G401 (cell line): ENCODE data around the gene SIL1. TPM values are rescaled to one million over a fixed set of nuclear protein-coding genes. Genes with fewer than 3 reads are reported as not detected.
A peak's percentile ranks its signal among the peaks of the same experiment; 100 is the strongest.

Experiments used
- DNase-seq: peaks from one replicate; pipeline ENCODE4 v3.0.0-alpha.2; 2015; ENCODE audit warnings: low spot score
- in situ Hi-C: cut with HindIII; loops from 2 replicates; pipeline ENCODE4 v1.10.0; 2016; ENCODE audit warnings: low sequenced_read_pairs, mixed read lengths
- total RNA-seq: library from RNA; depleted of rRNA; stranded (reverse); fragments of >200 nt; shearing (Covaris generic); gene quantifications from 2 replicates; pipeline ENCODE4 v1.2.3, GENCODE V29; 2014

The SIL1 gene
- total RNA-seq, 1 experiment from 2014 or later = 66.4 TPM

GRCh38 chr5:139149477-139150199, 48.5 kb downstream of the SIL1 start:
- no peak for DNase-seq
- in situ Hi-C loops = no loop called here

- DNase-seq = no peak
- in situ Hi-C loops = no loop called here
Measured at GRCh38 chr5:139148986-139149385, 49.2 kb downstream of the SIL1 start.

DNA sequence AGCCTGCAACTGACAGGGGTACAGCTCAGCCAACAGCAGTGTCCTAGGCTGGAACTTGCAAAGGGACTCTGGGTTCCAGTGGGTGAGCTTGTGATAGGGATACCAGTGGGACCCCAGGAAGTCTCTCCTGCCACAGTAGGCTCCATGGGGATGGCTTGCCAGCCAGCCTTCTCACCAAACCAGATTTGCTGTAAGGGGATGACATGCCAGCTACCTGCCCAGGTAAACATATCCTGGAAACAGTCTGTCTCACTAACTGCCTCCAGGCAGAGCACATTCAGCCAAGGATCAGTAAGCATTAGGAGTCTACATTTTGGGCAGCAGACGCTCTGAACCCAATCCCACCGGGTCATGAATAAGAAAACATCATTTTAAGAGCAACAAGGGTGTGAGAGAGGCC, 49.9 kb downstream of the SIL1 start:
- in situ Hi-C loops = no loop called here
- DNase-seq = no peak

- DNase-seq = peak; percentile 66
- in situ Hi-C loops = no loop called here
Measured at GRCh38 chr5:139147483-139148087, 50.6 kb downstream of the SIL1 start.

- no peak for DNase-seq
- in situ Hi-C loops = no loop called here
Measured at GRCh38 chr5:139146809-139147482, 51.2 kb downstream of the SIL1 start.

DNA sequence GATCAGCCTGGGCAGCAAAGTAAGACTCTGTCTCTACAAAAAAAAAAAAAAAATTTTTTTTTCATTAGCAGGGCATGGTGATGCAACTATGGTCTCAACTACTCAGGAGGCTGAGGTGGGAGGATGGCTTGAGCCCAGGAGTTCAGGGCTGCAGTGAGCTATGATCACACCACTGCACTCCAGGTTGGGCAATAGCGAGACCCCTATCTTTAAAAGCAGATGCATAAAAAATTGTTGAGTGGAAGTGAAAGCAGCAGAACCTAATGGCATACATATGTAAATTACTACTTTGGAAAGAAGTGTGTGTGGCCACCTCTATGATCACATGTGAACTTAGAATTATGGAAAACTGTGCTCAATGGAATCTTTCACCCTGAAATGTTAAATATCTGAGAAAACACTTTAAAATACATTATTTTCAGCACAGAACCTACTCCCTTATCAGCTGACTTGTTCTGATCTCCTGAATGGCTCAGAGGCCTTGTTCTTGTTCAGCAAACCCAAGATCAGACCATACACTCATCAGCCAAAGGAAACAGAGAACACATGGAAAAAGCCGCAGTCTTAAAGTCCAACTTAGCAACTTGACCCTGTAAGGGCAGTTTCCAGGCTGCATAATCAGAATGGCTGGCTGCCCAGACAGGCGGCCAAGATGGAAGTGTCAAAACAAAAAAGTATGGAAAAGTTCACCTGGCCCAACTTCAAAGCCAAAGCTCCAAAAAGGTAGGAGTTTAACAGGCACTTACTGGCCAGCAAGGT, 56.5 kb downstream of the SIL1 start:
- no peak for DNase-seq
- in situ Hi-C loops = no loop called here

- in situ Hi-C loops = no loop called here
- peak; percentile 70 for DNase-seq
Measured at GRCh38 chr5:139140591-139141071, 57.5 kb downstream of the SIL1 start.

GRCh38 chr5:139138809-139139208, 59.4 kb downstream of the SIL1 start:
- in situ Hi-C loops = no loop called here
- DNase-seq = no peak

GRCh38 chr5:139138109-139138508, 60.1 kb downstream of the SIL1 start:
- in situ Hi-C loops = no loop called here
- DNase-seq = no peak

DNA sequence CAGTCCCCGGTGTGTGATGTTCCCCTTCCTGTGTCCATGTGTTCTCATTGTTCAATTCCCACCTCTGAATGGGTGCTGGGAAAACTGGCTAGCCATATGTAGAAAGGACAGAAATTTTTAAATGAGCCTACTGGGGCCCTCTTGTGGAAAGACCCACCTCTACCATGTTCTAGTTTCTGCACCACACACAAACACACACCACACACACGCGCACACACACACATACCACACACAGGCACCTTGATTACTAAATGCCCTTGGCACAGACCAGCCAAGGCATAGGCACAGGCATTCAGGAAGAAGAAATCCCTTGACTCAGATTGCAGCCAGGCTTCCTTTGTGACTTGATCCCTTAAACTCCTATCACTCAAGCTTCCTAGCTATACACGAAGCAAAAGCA, 60.5 kb downstream of the SIL1 start:
- in situ Hi-C loops = no loop called here
- peak; percentile 57 for DNase-seq

DNA sequence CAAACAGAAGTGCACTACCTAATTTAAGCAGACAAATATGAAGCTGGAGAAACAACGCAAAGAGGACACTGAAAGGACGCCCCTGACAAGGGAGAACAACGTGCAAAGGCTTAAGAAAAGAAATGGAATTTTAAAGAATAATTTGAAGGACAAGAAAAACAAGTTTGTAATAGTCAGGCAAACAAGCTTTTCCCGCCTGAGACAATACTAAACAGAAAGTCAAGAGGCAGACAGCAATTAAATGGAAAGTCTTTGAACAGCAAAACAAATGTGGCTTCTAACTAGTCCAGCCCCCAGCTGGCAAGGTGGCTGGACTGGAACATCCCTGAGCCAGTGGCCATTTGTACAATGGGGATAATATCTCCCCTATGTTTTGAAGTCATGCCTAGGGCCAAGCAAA, 63.3 kb downstream of the SIL1 start:
- in situ Hi-C loops = no loop called here
- DNase-seq = no peak

- no peak for DNase-seq
- in situ Hi-C loops = no loop called here
Measured at GRCh38 chr5:139133282-139133681, 64.9 kb downstream of the SIL1 start.

DNA sequence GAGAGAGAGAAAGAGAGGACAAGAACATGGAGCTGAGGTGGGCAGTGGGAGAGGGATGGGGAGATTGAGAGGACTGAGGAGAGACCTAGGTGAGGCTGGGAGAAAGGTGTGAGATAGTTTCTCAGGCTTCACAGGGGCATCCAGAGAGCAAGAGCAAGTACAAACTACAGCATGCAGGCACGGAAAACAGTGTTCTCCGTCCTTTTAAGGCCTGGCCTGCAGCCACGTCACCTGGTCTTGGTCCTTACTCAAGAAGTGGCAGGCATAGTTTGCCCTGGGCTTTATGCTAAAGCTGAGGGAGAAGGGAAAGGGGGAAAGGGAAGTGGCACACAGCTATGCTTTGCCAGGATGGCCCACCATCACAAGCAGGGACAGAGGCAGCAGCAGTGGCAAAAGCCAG, 65.7 kb downstream of the SIL1 start:
- DNase-seq = peak; percentile 65
- in situ Hi-C loops = no loop called here

- in situ Hi-C loops = no loop called here
- DNase-seq = peak; percentile 66
Measured at GRCh38 chr5:139131921-139132432, 66.2 kb downstream of the SIL1 start.

DNA sequence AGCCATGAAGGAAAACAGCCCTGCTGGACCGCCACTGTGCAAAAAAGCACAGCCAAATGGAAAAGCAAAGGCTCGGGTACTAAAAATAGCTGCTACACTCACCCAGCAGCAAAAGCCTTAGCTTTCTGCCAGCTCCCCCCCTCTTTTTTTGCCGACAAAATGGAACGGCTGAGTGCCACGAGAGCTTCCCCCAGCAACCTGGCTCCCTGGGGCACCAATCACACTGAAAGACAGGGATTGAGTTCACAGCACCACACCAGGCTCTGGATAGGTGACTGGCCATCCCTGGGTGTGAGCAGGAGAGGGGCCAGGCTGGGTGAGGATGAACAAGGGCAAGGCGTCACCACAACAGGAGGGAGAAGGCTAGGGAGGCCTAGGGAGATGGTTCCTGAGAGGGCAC, 66.7 kb downstream of the SIL1 start:
- peak; percentile 92 for DNase-seq
- in situ Hi-C loops = no loop called here

DNA sequence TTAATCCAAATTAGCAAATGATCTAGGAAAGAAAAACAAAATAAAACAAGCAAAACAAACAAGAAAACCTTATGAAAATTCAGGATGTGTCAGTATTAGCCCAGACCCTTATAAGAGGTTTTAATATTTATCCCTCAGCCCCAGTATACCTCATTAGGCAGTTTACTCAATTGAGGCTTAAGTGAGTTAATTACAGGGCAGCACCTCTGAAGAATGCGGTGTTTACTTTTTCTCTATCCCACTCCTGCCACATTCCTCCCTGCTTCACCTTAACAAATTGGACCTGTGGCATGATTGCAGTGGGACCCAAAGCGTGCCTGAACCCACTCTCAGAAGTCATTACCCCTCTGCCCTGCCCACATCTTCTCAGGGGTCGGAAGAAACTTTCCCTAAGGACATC, 67.1 kb downstream of the SIL1 start:
- DNase-seq = no peak
- in situ Hi-C loops = no loop called here

GRCh38 chr5:139130214-139130613, 68.0 kb downstream of the SIL1 start:
- in situ Hi-C loops = no loop called here
- no peak for DNase-seq

DNA sequence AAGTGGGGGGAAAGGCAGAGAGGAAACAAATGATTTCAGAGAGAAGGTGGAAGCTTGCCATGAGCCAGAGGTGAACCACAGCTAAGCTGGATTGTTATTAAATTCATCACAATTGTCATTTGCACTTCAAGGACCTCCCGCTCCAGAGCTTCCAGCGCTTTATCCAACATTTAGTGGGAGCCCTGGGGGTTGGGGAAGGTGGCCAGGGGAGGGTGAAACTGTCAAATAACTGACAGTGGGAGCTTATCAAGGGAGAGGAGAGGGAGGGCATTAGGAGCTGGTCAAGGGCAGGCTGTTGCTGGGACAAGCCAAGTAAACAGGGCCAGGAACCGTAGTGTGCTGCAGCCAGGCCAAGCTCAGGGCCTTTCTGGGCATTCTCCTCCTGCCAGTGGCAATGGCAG, 71.5 kb downstream of the SIL1 start:
- peak; percentile 75 for DNase-seq

DNA sequence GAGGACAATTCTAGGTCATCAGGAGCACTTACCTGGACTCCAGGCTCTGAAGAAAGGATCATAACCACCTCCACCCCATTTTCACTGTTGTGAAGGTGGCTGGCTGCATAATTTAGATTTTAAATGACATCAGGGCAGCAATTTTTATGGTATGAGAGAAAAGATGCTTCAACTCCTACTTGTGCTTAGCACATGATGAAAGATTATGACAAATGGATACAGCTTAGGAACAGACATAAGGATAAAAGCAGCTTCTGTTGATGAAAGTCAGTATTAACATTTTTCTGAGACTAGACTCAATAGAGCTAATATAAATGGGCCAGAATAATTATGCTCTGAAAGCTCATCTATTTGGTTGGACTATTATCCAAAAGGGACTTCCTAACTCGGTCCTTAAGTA, 72.2 kb downstream of the SIL1 start:
- in situ Hi-C loops = no loop called here
- DNase-seq = no peak

More for the DNA sequence above, 71.5 kb downstream of the SIL1 start:
- in situ Hi-C loops = no loop called here
